Astrocyte (in vitro differentiated cells and primary cell): ENCODE measurements around the gene TEKT2.

Source experiments
- EZH2 ChIP-seq: IDR thresholded peaks from 2 replicates; pipeline ENCODE4 v1.6.1; 2012; ENCODE audit warnings: mild to moderate bottlenecking, low read length, inconsistent platforms; ENCODE audit not compliant: insufficient read depth
- TF ChIP-seq, protein P1 (sequence below): IDR thresholded peaks from 2 replicates; pipeline ENCODE4 v1.5.1; 2011; ENCODE audit warnings: low read depth, mild to moderate bottlenecking, inconsistent platforms, low read length, moderate library complexity; ENCODE audit not compliant: insufficient read depth

DNA sequence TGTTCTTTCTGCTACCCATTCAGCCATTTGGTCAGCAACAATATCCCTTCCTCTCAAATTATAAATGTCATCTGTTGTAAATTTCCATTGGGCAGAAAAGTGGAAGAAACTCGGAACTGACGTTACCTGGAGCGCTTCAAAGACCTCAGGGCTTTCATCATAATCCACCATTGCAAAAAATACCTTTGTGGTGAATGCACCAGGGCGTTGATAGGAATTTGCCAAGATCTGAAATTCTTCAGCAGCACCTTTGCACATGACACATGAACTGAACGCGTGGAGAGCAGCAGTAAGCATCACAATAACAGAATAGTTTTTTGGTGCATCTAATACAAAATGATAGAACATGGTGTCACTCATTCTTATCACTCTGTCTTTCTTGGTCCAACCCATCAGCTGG lies 3.1 kb upstream of the TEKT2 start:
- TF ChIP-seq, protein P1, sequence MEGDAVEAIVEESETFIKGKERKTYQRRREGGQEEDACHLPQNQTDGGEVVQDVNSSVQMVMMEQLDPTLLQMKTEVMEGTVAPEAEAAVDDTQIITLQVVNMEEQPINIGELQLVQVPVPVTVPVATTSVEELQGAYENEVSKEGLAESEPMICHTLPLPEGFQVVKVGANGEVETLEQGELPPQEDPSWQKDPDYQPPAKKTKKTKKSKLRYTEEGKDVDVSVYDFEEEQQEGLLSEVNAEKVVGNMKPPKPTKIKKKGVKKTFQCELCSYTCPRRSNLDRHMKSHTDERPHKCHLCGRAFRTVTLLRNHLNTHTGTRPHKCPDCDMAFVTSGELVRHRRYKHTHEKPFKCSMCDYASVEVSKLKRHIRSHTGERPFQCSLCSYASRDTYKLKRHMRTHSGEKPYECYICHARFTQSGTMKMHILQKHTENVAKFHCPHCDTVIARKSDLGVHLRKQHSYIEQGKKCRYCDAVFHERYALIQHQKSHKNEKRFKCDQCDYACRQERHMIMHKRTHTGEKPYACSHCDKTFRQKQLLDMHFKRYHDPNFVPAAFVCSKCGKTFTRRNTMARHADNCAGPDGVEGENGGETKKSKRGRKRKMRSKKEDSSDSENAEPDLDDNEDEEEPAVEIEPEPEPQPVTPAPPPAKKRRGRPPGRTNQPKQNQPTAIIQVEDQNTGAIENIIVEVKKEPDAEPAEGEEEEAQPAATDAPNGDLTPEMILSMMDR = no peak
- no peak for TF ChIP-seq EZH2
